Pancreas (tissue), 10 donors: ENCODE measurements around the gene KRTAP9-7. TPM values are rescaled to one million over a fixed set of nuclear protein-coding genes. Genes with fewer than 3 reads are reported as not detected.
"Not testable (repeated sequence)": the region's sequence is repeated elsewhere in the genome, so short reads cannot be mapped to it uniquely, and the experiment has no call there.

Source experiments
- ATAC-seq, 4 donors: fragments of 200-7000 bp; cut with Tn5 transposase; one replicate each; pipeline versions ENCODE4 v1.8.0 to v1.9.1; 2020; ENCODE audit warnings: mild to moderate bottlenecking in 4 of 4, moderate library complexity in 4 of 4
- DNase-seq, 6 donors: peaks; one replicate each; pipeline ENCODE4 v3.0.0-alpha.2; 2020
- FAIRE-seq: peaks from 2 replicates; lab custom pipeline; 2012; peaks lifted over from hg19 to GRCh38; lab: Jason Lieb, UNC
- H3K27ac ChIP-seq, 4 donors: fragments of 200-600 bp; sonication (generic); 1 replicate in 3 of 4; 2 replicates in 1 of 4; pipeline versions ENCODE4 v1.5.0 to v1.8.0; 2020
- H3K27me3 ChIP-seq, 4 donors: fragments of 200-600 bp; one replicate each; pipeline ENCODE4 v1.8.0; 2021
- H3K36me3 ChIP-seq, 3 donors: fragments of 200-600 bp; sonication (generic) in 1 of 3; one replicate each; pipeline versions ENCODE4 v1.5.0 to v1.8.0; 2020 to 2021
- H3K4me1 ChIP-seq, 3 donors: fragments of 200-600 bp; one replicate each; pipeline ENCODE4 v1.8.0; 2021
- H3K4me3 ChIP-seq, 4 donors: fragments of 200-600 bp; sonication (generic) in 2 of 4; one replicate each; pipeline versions ENCODE4 v1.5.0 to v1.8.0; 2020 to 2021
- H3K9me3 ChIP-seq, 4 donors: fragments of 200-600 bp; one replicate each; pipeline ENCODE4 v1.8.0; 2021
- WGBS, 2 donors: extraction: QIAGEN DNeasy Blood & Tissue Kit; methylation state at CpG; one replicate each; pipeline ENCODE4 v1.1.7; 2013; 5-methylcytosine and 5-hydroxymethylcytosine counted together
- intact Hi-C, 3 donors: fragments of 100-400 bp; cut with DNase I; formaldehyde crosslinking; loops; one replicate each; pipeline versions ENCODE4 v1.11.1 to v1.14.2; 2022
- polyA plus RNA-seq, 2 donors: library from polyadenylated mRNA; stranded (reverse); fragments of 200-250 nt; gene quantifications; one replicate each; pipeline ENCODE4 v1.2.3, GENCODE V29; 2013
- total RNA-seq, 6 donors: library from RNA; stranded (reverse); fragmentation: NEBNext Ultra II Directional in 4 of 6; extraction: Animal tissue kit (Norgen Biotek cat#: 25700) in 4 of 6; gene quantifications; one replicate each; pipeline versions ENCODE4 v1.2.1 to v1.2.4, GENCODE V29; 2021 to 2023
- TF ChIP-seq, protein P1 (sequence below), 4 donors: fragments of 200-600 bp; sonication (generic) in 3 of 4; IDR thresholded peaks; one replicate each; pipeline versions ENCODE4 v1.5.0 to v1.8.0; 2021; ENCODE audit warnings: antibody characterized with exemption in 4 of 4
- donor health status: healthy with polysubstance abuse.
- donor health status: DM: no; HTN: no; CAD: no; lungs with moderate emphysema.
- donor health status: DM: no; HTN: no; CAD: no.
- donor health status: control.
- donor health status: control.
- donor health status: Bipolar disorder and iron deficiency.
- donor health status: DM: yes; HTN: yes; CAD: no.
- donor health status: DM: no; HTN: no; CAD: no.
- donor health status: DM: no; HTN: no; CAD: no.
- donor health status: DM: yes; HTN: yes; CAD: no.

Gene KRTAP9-7
- total and polyA plus RNA-seq, 8 donors: not detected

DNA sequence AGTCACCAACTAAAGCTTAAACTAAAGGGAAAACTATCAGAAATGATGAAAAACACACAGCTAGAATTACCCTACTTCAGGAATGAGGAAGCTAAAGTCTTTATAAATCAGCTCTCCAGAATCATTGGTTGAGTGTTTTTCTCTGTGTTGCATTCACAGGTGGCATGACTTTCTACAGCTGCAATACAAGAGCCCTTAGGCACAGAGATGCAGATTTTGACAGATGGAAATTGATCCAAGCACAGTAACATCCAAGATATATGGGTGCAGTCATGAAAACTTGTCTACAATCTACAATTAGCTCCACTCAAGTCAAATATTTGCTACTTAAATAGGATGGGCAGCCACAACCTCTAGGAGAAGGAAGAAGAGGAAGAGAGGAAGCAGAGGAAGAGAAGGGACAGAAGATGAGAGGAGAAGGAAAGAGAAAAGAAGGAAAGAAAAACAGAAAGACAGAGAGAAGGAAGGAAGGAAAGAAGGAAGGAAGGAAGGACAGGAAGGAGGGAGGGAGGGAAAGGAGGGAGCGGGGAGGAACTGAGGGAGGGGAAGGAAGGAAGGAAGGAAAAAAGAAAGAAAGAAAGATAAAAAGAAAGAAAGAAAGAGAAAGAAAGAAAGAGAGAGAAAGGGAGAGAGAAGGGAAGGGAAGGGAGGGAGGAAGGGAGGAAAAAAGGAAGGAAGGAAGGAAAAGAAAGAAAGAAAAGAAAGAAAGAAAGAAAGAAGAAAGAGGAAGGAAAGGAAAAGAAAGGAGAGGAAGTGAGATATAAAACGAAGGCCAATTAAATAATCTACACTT is 28.3 kb upstream of the KRTAP9-7 start:
- H3K27me3 ChIP-seq, intact Hi-C loops, H3K36me3 ChIP-seq, ATAC-seq, H3K27ac ChIP-seq, H3K4me1 ChIP-seq, DNase-seq, H3K9me3 ChIP-seq, FAIRE-seq, H3K4me3 ChIP-seq: not testable (repeated sequence)
- WGBS, 2 donors: 38 to 56% methylated on average over 2 of the region's 2 CpGs

DNA sequence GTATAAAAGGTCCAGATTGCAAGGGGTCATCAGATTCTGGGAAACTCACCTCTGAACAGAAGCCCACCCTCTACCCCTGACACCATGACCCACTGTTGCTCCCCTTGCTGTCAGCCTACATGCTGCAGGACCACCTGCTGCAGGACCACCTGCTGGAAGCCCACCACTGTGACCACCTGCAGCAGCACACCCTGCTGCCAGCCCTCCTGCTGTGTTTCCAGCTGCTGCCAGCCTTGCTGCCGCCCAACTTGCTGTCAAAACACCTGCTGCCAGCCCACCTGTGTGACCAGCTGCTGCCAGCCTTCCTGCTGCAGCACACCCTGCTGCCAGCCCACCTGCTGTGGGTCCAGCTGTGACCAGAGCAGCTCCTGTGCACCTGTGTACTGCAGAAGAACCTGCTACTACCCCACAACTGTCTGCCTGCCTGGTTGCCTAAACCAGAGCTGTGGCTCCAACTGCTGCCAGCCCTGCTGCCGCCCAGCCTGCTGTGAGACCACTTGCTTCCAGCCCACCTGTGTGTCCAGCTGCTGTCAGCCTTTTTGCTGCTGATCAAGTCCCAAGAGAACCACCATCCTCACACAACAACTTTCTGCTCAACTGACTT is 25.8 kb upstream of the KRTAP9-7 start, which contains the start of gene KRTAP9-4:
KRTAP9-4 (plus strand) TSS at position 51 of the 604 bp plus-strand sequence; CDS start at position 85, 34 bp downstream.
- H3K27ac ChIP-seq, H3K4me1 ChIP-seq, ATAC-seq, H3K4me3 ChIP-seq, intact Hi-C loops, H3K9me3 ChIP-seq, H3K36me3 ChIP-seq, FAIRE-seq, H3K27me3 ChIP-seq: not testable (repeated sequence)
- 44 to 61% methylated on average over 1 to 2 of the region's 2 CpGs for WGBS, 2 donors
- peak in 1 of 6 donors; percentile 15 for DNase-seq

DNA sequence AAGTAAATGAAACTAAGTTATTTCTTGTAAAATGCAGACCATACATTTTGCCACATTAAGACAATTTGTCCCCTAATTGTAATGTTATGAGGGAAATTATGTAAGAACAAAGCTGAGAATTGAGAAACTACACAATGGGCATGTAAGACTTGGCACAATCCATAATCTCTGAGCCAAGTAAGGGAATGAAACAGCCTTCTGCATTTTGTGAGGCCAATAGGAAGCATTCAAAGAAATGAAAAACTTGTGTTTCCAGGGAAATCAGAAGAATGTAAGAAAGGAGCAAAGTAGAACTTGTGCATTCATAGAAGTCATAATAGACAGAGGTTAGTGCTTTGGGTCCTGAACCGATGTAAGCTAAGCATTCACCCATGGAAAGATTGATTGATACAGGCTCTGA is 24.2 kb upstream of the KRTAP9-7 start:
- no peak overlapping the region for H3K4me3 ChIP-seq
- no peaks in the 10 kb centered on the region for H3K27me3 ChIP-seq
- ATAC-seq (no peak), FAIRE-seq (no peak), DNase-seq (no peak)
- intact Hi-C loops: no loop called here
- no peaks in the 10 kb centered on the region for H3K9me3 ChIP-seq
- H3K27ac ChIP-seq: no peak overlapping the region
- H3K36me3 ChIP-seq: no peaks in the 10 kb centered on the region
- TF ChIP-seq, protein P1, sequence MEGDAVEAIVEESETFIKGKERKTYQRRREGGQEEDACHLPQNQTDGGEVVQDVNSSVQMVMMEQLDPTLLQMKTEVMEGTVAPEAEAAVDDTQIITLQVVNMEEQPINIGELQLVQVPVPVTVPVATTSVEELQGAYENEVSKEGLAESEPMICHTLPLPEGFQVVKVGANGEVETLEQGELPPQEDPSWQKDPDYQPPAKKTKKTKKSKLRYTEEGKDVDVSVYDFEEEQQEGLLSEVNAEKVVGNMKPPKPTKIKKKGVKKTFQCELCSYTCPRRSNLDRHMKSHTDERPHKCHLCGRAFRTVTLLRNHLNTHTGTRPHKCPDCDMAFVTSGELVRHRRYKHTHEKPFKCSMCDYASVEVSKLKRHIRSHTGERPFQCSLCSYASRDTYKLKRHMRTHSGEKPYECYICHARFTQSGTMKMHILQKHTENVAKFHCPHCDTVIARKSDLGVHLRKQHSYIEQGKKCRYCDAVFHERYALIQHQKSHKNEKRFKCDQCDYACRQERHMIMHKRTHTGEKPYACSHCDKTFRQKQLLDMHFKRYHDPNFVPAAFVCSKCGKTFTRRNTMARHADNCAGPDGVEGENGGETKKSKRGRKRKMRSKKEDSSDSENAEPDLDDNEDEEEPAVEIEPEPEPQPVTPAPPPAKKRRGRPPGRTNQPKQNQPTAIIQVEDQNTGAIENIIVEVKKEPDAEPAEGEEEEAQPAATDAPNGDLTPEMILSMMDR (IDR thresholded peaks at IDR 0.05): no peak
- WGBS, 2 donors: 78 to 82% methylated on average over 1 of the region's 1 CpG
- H3K4me1 ChIP-seq: no peaks in the 10 kb centered on the region

DNA sequence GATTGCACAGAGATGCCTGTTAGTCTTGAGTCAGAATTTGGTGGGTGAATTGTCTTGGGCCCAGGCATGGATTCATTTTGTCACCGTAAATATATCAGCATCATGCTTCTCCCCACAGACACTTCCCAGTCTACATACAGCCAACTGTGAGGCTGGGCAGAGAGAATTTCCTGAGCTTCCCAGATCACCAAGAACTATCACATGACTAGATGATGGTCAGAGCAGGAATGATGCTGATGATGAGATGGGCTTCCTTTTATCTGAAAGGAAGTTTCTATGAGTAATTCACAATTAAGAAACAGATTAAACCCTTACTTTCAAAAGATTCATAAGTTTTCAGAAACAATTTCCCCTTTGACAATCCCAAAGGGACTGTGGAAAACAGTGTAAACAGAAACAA is 20.6 kb upstream of the KRTAP9-7 start:
- WGBS, 2 donors: 0 to 52% methylated on average over 1 of the region's 1 CpG
- TF ChIP-seq, protein P1 (IDR thresholded peaks at IDR 0.05): no peak
- Histone ChIP-seq H3K4me1 (no peaks in the 10 kb centered on the region), H3K27me3 (no peaks in the 10 kb centered on the region), H3K9me3 (no peaks in the 10 kb centered on the region), H3K27ac (no peak overlapping the region), H3K4me3 (no peak overlapping the region), H3K36me3 (no peaks in the 10 kb centered on the region)
- FAIRE-seq (no peak), ATAC-seq (no peak), DNase-seq (no peak)
- intact Hi-C loops: no loop called here

DNA sequence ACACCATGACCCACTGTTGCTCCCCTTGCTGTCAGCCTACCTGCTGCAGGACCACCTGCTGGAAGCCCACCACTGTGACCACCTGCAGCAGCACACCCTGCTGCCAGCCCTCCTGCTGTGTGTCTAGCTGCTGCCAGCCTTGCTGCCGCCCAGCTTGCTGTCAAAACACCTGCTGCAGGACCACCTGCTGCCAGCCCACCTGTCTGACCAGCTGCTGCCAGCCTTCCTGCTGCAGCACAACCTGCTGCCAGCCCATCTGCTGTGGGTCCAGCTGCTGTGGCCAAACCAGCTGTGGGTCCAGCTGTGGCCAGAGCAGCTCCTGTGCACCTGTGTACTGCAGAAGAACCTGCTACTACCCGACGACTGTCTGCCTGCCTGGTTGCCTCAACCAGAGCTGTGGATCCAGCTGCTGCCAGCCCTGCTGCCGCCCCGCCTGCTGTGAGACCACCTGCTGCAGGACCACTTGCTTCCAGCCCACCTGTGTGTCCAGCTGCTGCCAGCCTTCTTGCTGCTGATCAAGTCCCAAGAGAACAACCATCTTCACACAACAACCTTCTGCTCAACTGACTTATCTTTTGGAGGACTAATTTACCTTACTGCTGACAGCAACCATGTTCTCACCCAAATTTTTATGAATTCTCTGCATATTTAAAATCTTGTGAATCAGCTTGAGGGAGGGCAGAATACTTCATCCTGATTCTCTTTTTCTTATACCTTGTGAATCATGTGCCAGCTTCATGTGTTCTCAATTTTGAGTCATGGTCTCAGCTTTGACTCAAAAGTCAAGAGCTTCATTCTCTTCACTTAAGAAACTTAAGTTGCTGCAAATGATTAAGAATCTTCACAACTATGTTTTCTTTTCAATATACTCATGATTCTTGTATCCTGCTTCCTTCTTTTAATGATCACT is 19.9 kb upstream of the KRTAP9-7 start, which contains the start of gene KRTAP9-9:
KRTAP9-9 (plus strand) TSS at position 4 of the 910 bp plus-strand sequence.
- H3K4me3 ChIP-seq, FAIRE-seq, intact Hi-C loops, H3K4me1 ChIP-seq, ATAC-seq, H3K36me3 ChIP-seq, H3K27ac ChIP-seq, H3K9me3 ChIP-seq, H3K27me3 ChIP-seq: not testable (repeated sequence)
- DNase-seq: peak in 1 of 6 donors; percentile 18
- WGBS, 2 donors: 52 to 53% methylated on average over 5 of the region's 5 CpGs

DNA sequence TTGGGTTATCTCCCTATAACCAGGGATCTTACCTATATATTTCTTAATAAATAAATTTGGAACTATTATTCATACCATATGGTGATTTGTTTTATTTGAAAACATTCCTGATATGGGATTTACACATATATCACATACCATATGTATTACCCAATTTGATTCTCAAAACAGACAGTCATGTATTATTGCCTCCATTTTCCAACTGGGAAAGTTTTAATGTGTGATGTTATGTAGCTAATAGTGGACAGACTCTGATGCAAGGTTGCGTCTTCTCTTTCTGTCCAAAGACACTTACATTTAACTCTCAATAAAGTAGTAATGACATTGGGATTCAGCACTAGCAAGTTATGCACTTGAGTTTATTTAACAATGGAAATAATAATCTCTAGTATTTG is 19.2 kb upstream of the KRTAP9-7 start:
- FAIRE-seq (no peak), ATAC-seq (no peak), DNase-seq (no peak)
- no peaks in the 10 kb centered on the region for H3K36me3 ChIP-seq
- H3K9me3 ChIP-seq: no peaks in the 10 kb centered on the region
- 87% methylated on average over 1 of the region's 1 CpG for WGBS, 2 donors
- intact Hi-C loops: no loop called here
- H3K4me3 ChIP-seq: no peak overlapping the region
- no peak overlapping the region for H3K27ac ChIP-seq
- no peaks in the 10 kb centered on the region for H3K4me1 ChIP-seq
- H3K27me3 ChIP-seq: no peaks in the 10 kb centered on the region
- TF ChIP-seq, protein P1 (IDR thresholded peaks at IDR 0.05): no peak
